ENCODE results near the gene SATB2.

The SATB2 gene

GRCh38 chr2:199335502-199335901 lies 122.2 kb downstream of the SATB2 start:
- no peak overlapping the region for H3K4me3 ChIP-seq (replicated peaks; ENCODE audit: low read depth, low read length)
- no peak for DNase-seq (ENCODE audit: extremely low read depth, low read depth)
- TF ChIP-seq, protein P1, sequence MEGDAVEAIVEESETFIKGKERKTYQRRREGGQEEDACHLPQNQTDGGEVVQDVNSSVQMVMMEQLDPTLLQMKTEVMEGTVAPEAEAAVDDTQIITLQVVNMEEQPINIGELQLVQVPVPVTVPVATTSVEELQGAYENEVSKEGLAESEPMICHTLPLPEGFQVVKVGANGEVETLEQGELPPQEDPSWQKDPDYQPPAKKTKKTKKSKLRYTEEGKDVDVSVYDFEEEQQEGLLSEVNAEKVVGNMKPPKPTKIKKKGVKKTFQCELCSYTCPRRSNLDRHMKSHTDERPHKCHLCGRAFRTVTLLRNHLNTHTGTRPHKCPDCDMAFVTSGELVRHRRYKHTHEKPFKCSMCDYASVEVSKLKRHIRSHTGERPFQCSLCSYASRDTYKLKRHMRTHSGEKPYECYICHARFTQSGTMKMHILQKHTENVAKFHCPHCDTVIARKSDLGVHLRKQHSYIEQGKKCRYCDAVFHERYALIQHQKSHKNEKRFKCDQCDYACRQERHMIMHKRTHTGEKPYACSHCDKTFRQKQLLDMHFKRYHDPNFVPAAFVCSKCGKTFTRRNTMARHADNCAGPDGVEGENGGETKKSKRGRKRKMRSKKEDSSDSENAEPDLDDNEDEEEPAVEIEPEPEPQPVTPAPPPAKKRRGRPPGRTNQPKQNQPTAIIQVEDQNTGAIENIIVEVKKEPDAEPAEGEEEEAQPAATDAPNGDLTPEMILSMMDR (IDR thresholded peaks at IDR 0.05; ENCODE audit: low read depth, low read length, missing control alignments): no peak

GRCh38 chr2:199329466-199329865 lies 128.3 kb downstream of the SATB2 start:
- no peak for DNase-seq (ENCODE audit: extremely low read depth, low read depth)
- H3K4me3 ChIP-seq (replicated peaks; ENCODE audit: low read depth, low read length): no peak overlapping the region
- TF ChIP-seq, protein P1 (IDR thresholded peaks at IDR 0.05; ENCODE audit: low read depth, low read length, missing control alignments): no peak

GRCh38 chr2:199329031-199329430 lies 128.7 kb downstream of the SATB2 start:
- no peak for DNase-seq (ENCODE audit: extremely low read depth, low read depth)
- TF ChIP-seq, protein P1 (IDR thresholded peaks at IDR 0.05; ENCODE audit: low read depth, low read length, missing control alignments): no peak
- no peak overlapping the region for H3K4me3 ChIP-seq (replicated peaks; ENCODE audit: low read depth, low read length)

DNA sequence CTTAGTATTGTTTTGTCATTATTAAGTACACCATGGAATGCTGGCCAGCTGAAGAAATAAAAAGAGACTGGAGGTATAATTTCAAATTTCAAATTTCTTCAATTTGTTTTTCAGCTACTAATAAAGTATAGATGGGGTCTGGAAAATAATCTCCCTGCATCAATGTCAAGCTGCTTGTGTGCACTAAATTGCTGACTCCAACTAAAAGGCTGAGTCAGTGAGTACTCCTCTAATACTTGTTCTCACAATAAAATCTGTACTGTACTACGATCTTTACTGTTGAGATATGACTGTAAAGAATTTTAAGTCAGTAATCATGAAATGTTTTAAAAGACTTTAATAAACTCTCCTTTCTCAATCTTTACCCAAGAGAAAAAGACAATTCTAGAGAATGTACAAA lies 131.9 kb downstream of the SATB2 start:
- no peak overlapping the region for H3K4me3 ChIP-seq (replicated peaks; ENCODE audit: low read depth, low read length)
- no peak for DNase-seq (ENCODE audit: extremely low read depth, low read depth)
- TF ChIP-seq, protein P1 (IDR thresholded peaks at IDR 0.05; ENCODE audit: low read depth, low read length, missing control alignments): no peak

- no peak for DNase-seq (ENCODE audit: extremely low read depth, low read depth)
- H3K4me3 ChIP-seq (replicated peaks; ENCODE audit: low read depth, low read length): no peak overlapping the region
- TF ChIP-seq, protein P1 (IDR thresholded peaks at IDR 0.05; ENCODE audit: low read depth, low read length, missing control alignments): no peak
These were observed 135.6 kb downstream of the SATB2 start for GRCh38 chr2:199322151-199322550.

DNA sequence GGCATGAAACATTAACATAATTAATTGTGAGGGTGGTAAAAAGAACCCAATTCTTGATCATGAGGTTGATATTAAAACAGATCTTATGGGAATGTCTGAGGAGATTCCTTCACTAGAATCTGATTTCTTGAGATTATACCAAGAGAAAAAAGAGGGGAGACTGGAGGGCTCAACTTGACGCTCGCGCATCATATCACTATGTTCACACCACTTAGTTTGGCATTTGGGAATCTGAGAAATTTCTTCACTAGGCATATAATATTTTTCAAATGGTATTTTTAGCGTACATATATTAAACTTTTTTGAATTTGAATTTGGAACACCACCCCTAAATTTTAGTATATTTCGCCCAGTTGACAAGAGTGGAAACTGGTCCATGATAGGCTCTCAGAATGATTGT lies 140.1 kb downstream of the SATB2 start:
- H3K4me3 ChIP-seq (replicated peaks; ENCODE audit: low read depth, low read length): no peak overlapping the region
- no peak for DNase-seq (ENCODE audit: extremely low read depth, low read depth)
- TF ChIP-seq, protein P1 (IDR thresholded peaks at IDR 0.05; ENCODE audit: low read depth, low read length, missing control alignments): no peak

DNA sequence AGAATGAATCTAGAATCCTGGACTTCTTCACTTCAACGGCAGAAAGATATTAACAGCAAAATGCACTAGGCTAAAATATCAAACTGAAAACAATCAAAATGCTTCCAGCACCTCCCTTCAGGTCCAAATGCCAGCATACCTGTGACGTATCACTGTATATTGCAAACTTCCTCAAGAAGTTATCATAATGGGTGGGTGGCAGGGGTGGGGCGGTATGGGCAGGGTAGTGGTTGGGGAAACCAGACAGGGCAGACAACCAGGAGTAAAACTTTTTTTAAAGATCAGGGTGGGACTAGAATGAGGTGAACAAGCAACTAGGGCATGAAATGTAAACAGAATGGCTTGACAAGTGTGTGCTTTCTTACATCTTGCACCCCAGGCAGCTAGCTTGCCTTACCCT lies 140.9 kb downstream of the SATB2 start:
- TF ChIP-seq, protein P1 (IDR thresholded peaks at IDR 0.05; ENCODE audit: low read depth, low read length, missing control alignments): no peak
- H3K4me3 ChIP-seq (replicated peaks; ENCODE audit: low read depth, low read length): no peak overlapping the region
- no peak for DNase-seq (ENCODE audit: extremely low read depth, low read depth)
